GM12878 (cell line): ENCODE results near the gene RUNDC3A. TPM values are rescaled to one million over a fixed set of nuclear protein-coding genes. Genes with fewer than 3 reads are reported as not detected.
A peak's percentile ranks its signal among the peaks of the same experiment; 100 is the strongest.

Experiments used
- ATAC-seq: fragments of 200-7000 bp; cut with Tn5 transposase; 3 replicates; pipeline ENCODE4 v1.9.1; 2020; ENCODE audit warnings: mild to moderate bottlenecking, moderate library complexity
- BruUV-seq: library from RNA; stranded (reverse); fragments of 400-500 nt; replicated peaks from 2 replicates; lab custom pipeline; 2021; lab: Mats Ljungman, UMichigan
- CTCF ChIA-PET: fragments of 300-600 bp; sonication (Branson Sonifier 250); formaldehyde crosslinking; extraction: SDS; loops from one replicate; lab custom pipeline; 2021; ENCODE audit warnings: inconsistent platforms; lab: Yijun Ruan, JAX
- POLR2A ChIA-PET: fragments of 350-600 bp; formaldehyde crosslinking; extraction: SDS; loops from one replicate; lab custom pipeline; 2021; ENCODE audit warnings: inconsistent platforms; lab: Charles Lee
- RAD21 ChIA-PET: fragments of 300-600 bp; sonication (Branson Sonifier 250); formaldehyde crosslinking; loops from one replicate; lab custom pipeline; 2023; ENCODE audit warnings: antibody characterized with exemption; ENCODE audit not compliant: unreplicated experiment; lab: Charles Lee
- SMC1A ChIA-PET: fragments of 300-600 bp; sonication (Branson Sonifier 250); formaldehyde crosslinking; loops from one replicate; lab custom pipeline; 2023; ENCODE audit not compliant: unreplicated experiment, uncharacterized antibody; lab: Charles Lee
- DNase-seq: peaks from one replicate; pipeline ENCODE4 v3.0.0-alpha.2; 2011; ENCODE audit warnings: low read depth, low spot score
- FAIRE-seq: peaks from 3 replicates; lab custom pipeline; 2011; peaks lifted over from hg19 to GRCh38; lab: Jason Lieb, UNC
- H2AFZ ChIP-seq: 2 replicates; pipeline ENCODE4 v1.6.0; 2011; ENCODE audit warnings: low read depth, low read length, control low read depth; ENCODE audit not compliant: control insufficient read depth
- H3K27ac ChIP-seq: 2 replicates; pipeline ENCODE4 v1.5.1; 2011; ENCODE audit warnings: control low read depth; ENCODE audit not compliant: control insufficient read depth, insufficient read depth
- H3K27me3 ChIP-seq, 2 experiments: replicated peaks in 1 of 2; 2 replicates each; pipeline versions ENCODE4 v1.6.0 to v1.6.1; 2011; ENCODE audit warnings: low read length in 1 of 2; ENCODE audit not compliant: control insufficient read depth in 2 of 2, insufficient read depth in 2 of 2
- H3K36me3 ChIP-seq, 2 experiments: 2 replicates each; pipeline ENCODE4 v1.5.1; 2011; ENCODE audit warnings: low read length in 1 of 2; ENCODE audit not compliant: control insufficient read depth in 2 of 2, insufficient read depth in 2 of 2
- H3K4me1 ChIP-seq: 2 replicates; pipeline ENCODE4 v1.6.1; 2011; ENCODE audit warnings: mild to moderate bottlenecking, low read length, moderate library complexity, mixed read lengths; ENCODE audit not compliant: control insufficient read depth, insufficient read depth
- H3K4me2 ChIP-seq: 2 replicates; pipeline ENCODE4 v1.6.0; 2011; ENCODE audit warnings: control low read depth; ENCODE audit not compliant: control insufficient read depth, insufficient read depth
- H3K4me3 ChIP-seq: fragments of 200-600 bp; sonication (generic); 2 replicates; pipeline ENCODE4 v1.5.1; 2016
- H3K79me2 ChIP-seq: 2 replicates; pipeline ENCODE4 v1.6.0; 2011; ENCODE audit warnings: low read length; ENCODE audit not compliant: control insufficient read depth, insufficient read depth
- H3K9ac ChIP-seq: 2 replicates; pipeline ENCODE4 v1.8.0; 2011; ENCODE audit warnings: low read length, control low read depth, mixed read lengths; ENCODE audit not compliant: control insufficient read depth, insufficient read depth
- H3K9me3 ChIP-seq: replicated peaks from 3 replicates; pipeline ENCODE4 v1.5.1; 2011; ENCODE audit warnings: mild to moderate bottlenecking, low read length; ENCODE audit not compliant: control insufficient read depth, insufficient read depth
- H4K20me1 ChIP-seq: 2 replicates; pipeline ENCODE4 v1.6.0; 2011; ENCODE audit not compliant: control insufficient read depth, insufficient read depth
- ATF7 ChIP-seq: fragments of 450-650 bp; IDR thresholded peaks from 2 replicates; pipeline ENCODE4 v1.6.1; 2016; ENCODE audit warnings: low read depth, mild to moderate bottlenecking
- PML ChIP-seq: IDR thresholded peaks from 2 replicates; pipeline ENCODE4 v1.6.1; 2012; ENCODE audit warnings: low read length, inconsistent platforms
- SIX5 ChIP-seq: IDR thresholded peaks from 2 replicates; pipeline ENCODE4 v1.6.1; 2011; ENCODE audit warnings: mild to moderate bottlenecking, low read depth, low read length, moderate library complexity; ENCODE audit not compliant: severe bottlenecking
- SMC3 ChIP-seq: IDR thresholded peaks from 2 replicates; pipeline ENCODE4 v1.6.1; 2011; ENCODE audit warnings: low read length, improper control_type of control experiment, borderline replicate concordance
- SPI1 ChIP-seq: IDR thresholded peaks from 2 replicates; pipeline ENCODE4 v1.6.1; 2011; ENCODE audit warnings: low read depth, mild to moderate bottlenecking, low read length, moderate library complexity, borderline replicate concordance; ENCODE audit not compliant: insufficient read depth
- WRNIP1 ChIP-seq: IDR thresholded peaks from 2 replicates; pipeline ENCODE4 v1.6.1; 2011; ENCODE audit warnings: low read depth, low read length, improper control_type of control experiment, borderline replicate concordance
- ZNF384 ChIP-seq: IDR thresholded peaks from 2 replicates; pipeline ENCODE4 v1.6.1; 2012; ENCODE audit warnings: low read depth, mild to moderate bottlenecking, low read length, improper control_type of control experiment, borderline replicate concordance
- WGBS: methylation state at CpG from one replicate; pipeline ENCODE4 v1.1.6; 2016; ENCODE audit warnings: low lambda C conversion rate; ENCODE audit not compliant: insufficient replicate concordance, insufficient coverage; ENCODE audit errors: missing lambda C conversion rate; 5-methylcytosine and 5-hydroxymethylcytosine counted together
- in situ Hi-C: fragments of 300-500 bp; cut with MboI; formaldehyde crosslinking; loops from 9 replicates; pipeline ENCODE4 v1.14.3; 2018; ENCODE audit warnings: mixed read lengths
- intact Hi-C: fragments of 100-400 bp; cut with micrococcal nuclease; formaldehyde crosslinking; loops from one replicate; pipeline ENCODE4 v1.14.2; 2022; ENCODE audit not compliant: unreplicated experiment
- polyA plus RNA-seq, 11 experiments: library from polyadenylated mRNA; depleted of rRNA in 4 of 11; unstranded in 6 of 11; stranded (reverse) in 5 of 11; fragments of >200 nt; fragmentation: Nextera tagmentation in 4 of 11; fragmentation: Illumina TruSeq in 1 of 11; extraction: Ambion mirVana in 4 of 11; extraction: Trizol in 1 of 11; gene quantifications; 1 replicate in 1 of 11; 2 replicates in 10 of 11; pipeline versions ENCODE4 v1.2.1 to v1.2.3, GENCODE V29; 2011 to 2016; ENCODE audit warnings: inconsistent platforms in 2 of 11, missing spikeins in 2 of 11, low read depth in 1 of 11
- total RNA-seq, 4 experiments: library from RNA; depleted of rRNA in 3 of 4; stranded (reverse); fragments of >200 nt in 3 of 4; fragmentation: Illumina TruSeq in 1 of 4; extraction: Trizol in 1 of 4; gene quantifications; 2 replicates each; pipeline versions ENCODE4 v1.2.1 to v1.2.3, GENCODE V29; 2013 to 2021
- TF ChIP-seq, protein P1 (sequence below): fragments of 150-350 bp; IDR thresholded peaks from 2 replicates; pipeline ENCODE4 v1.6.1; 2014; ENCODE audit warnings: mild to moderate bottlenecking, low read depth, low read length

Gene RUNDC3A
- total and polyA plus RNA-seq, 10 of the 15 experiments (the other 5 are each of a cell fraction or from before 2014, with no cell fraction given) = 0.07 to 0.17 TPM; not detected in 8

DNA sequence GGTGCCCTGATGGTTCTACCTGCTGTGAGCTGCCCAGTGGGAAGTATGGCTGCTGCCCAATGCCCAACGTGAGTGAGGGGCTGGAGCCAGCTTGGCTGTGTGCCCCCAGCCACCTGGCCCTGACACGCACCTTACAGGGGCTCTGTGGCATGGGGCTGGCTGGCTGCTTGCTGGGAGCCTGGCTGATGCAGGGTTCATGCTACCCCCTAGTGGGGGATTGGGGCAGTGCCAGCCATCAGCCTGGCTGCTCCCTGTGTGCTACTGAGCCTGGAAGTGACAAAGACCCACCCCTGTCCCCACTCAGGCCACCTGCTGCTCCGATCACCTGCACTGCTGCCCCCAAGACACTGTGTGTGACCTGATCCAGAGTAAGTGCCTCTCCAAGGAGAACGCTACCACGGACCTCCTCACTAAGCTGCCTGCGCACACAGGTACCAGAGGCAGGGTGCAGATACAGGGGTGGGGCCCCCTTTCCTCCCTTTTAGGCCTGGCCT lies 42.4 kb downstream of the RUNDC3A start (continued):
- TF ChIP-seq SMC3 (peak; percentile 62), SIX5 (no peak), PML (no peak), SPI1 (no peak), ATF7 (no peak), ZNF384 (no peak)

DNA sequence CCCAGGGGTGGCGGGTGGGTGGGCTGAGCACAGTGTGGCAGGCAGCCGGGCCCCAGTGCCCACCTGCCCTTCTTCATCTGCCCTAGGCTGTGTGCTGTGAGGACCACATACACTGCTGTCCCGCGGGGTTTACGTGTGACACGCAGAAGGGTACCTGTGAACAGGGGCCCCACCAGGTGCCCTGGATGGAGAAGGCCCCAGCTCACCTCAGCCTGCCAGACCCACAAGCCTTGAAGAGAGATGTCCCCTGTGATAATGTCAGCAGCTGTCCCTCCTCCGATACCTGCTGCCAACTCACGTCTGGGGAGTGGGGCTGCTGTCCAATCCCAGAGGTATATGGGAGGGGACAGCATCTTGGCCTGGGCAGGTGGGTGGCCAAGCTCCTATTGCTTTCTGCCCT lies 43.1 kb downstream of the RUNDC3A start:
- TF ChIP-seq WRNIP1 = no peak
- no peak for TF ChIP-seq ZNF384
- TF ChIP-seq, protein P1, sequence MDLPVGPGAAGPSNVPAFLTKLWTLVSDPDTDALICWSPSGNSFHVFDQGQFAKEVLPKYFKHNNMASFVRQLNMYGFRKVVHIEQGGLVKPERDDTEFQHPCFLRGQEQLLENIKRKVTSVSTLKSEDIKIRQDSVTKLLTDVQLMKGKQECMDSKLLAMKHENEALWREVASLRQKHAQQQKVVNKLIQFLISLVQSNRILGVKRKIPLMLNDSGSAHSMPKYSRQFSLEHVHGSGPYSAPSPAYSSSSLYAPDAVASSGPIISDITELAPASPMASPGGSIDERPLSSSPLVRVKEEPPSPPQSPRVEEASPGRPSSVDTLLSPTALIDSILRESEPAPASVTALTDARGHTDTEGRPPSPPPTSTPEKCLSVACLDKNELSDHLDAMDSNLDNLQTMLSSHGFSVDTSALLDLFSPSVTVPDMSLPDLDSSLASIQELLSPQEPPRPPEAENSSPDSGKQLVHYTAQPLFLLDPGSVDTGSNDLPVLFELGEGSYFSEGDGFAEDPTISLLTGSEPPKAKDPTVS = no peak
- intact Hi-C loops (no loop called here), in situ Hi-C loops (no loop called here)
- ChIA-PET RAD21 (interaction anchor here (1.1 to 3.0 kb wide), 3 partner anchors 20 to 141 kb away, joined by 4 to 21 read pairs (median 13); no protein-coding TSS in a partner anchor), SMC1A (interaction anchor here (1.2 to 1.6 kb wide), 2 partner anchors 50 to 166 kb away, joined by 3 to 6 read pairs; no protein-coding TSS in a partner anchor), POLR2A (no interaction called here), CTCF (interaction anchor here (0.5 to 12.5 kb wide), 9 partner anchors 12 to 696 kb away, joined by 3 to 154 read pairs (median 7); partner anchors contain the start of genes FAM171A2 and SLC25A39)
- Histone ChIP-seq H3K36me3 (peaks cover 18 to 20% of the 10 kb centered on the region in 2 experiments; a peak in 3 of 4 replicates), H3K4me1 (peaks cover 34% of the 10 kb centered on the region), H3K4me3 (no peak overlapping the region), H3K9ac (no peak overlapping the region), H2AFZ (no peak overlapping the region), H3K79me2 (peaks cover 20% of the 10 kb centered on the region), H3K27me3 (no peaks in the 10 kb centered on the region; a peak in 1 of 4 replicates), H4K20me1 (no peaks in the 10 kb centered on the region), H3K27ac (no peak overlapping the region), H3K9me3 (no peaks in the 10 kb centered on the region), H3K4me2 (no peak overlapping the region)
- FAIRE-seq (no peak), ATAC-seq (no peak), DNase-seq (no peak)
- BruUV-seq = no TSS peak
- 94% methylated on average over 7 of the region's 8 CpGs for WGBS
